Smooth muscle cell of the brain vasculature (primary cell): ENCODE measurements around the gene IRF2BPL.

Experiments
- DNase-seq: peaks from one replicate; pipeline ENCODE4 v3.0.0-alpha.2; 2012; ENCODE audit warnings: low read depth, low spot score

The IRF2BPL gene

DNA sequence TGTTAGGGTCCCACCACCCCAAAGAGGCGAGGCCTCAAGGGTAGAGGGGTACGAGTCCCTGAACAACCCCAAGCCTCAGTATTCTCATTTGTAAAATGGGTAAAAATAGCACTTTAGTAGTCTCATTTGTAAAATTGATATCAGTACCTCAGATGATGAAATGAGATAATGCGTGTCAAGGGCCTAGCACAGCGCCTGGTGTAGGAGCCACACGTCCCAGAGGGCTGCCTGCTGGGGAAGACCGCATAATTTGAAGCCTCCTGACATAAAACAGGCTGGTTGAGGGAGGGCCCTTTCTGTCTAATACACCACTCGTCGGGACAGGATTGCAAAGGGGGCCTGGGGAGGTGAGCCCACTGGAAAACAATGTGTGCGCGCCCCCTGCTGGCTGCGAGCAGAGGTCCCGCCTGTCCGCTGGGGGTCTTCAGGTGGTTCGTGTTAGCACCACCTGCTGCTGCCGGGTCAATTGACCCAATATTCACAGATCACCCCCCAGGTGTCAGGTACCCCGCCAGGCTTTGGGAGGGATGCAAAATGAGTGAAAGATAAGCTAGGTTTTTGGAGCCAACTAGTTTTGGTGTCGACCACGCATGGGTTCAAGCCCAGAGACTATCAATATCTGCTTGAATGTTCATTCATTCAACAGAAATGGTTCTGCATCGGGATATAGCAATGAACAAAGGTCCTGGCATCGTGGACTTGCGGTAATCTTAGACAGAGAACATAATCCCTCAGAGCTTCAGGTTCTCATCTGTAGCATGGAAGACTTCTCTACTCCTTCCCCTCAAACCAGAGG lies 24.7 kb upstream of the IRF2BPL start:
- DNase-seq, result no peak

DNA sequence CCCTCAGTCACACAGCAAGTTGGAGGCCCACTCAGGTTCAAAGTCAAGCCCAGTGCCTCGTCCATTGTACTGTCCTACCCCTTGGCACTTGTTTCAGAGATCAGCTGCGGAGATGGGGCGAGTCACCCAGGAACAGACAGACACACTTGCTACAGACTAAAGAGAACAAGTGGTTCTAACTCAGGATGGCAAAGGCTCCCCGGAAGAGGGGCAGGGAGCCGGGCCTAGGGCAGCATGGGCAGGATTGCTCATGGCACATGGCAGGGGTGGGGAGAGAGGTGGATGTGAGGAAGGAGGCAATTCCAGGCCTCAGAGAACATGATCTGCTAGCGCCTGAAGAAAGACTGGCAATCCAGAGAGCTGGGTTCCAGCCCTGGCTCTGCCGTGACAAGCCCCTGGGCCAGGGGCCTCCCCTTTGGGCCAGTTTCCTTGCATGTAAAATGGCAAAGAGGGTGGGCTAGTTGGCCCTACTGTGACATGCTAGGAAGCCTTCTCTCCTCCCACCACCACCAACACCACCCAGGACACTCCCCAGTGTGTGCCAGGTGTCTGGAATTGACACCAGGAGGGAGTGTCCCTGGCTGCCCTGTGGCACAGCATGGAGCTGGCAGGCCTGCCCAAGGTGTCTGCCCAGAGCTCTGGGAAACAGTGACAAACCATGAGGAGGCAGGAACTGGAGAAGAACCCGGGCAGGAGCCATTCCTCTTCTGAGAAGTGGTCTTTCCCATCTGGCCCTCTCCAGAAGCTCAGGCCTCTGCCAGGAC lies 24.0 kb upstream of the IRF2BPL start:
- DNase-seq, result no peak

DNA sequence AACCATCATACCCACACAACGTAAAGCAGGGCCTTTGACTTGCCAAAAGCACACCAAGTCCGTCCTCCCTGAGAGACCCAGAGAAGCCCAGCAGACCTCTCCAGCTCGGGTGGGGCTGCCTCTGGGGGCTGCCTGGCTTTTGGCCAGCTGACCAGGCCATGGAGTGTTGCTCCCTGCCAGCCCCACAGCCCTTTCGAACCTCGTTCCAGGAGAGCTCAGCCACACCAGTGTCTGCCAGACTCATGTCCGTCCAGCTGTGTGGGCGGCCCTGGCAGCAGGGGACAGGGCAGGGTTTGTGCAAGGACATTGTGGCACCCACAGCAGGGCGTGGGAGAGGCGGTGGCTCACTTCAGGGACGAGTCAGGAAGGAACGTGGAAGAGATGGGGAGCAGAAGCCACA lies 22.6 kb upstream of the IRF2BPL start:
- no peak for DNase-seq

DNA sequence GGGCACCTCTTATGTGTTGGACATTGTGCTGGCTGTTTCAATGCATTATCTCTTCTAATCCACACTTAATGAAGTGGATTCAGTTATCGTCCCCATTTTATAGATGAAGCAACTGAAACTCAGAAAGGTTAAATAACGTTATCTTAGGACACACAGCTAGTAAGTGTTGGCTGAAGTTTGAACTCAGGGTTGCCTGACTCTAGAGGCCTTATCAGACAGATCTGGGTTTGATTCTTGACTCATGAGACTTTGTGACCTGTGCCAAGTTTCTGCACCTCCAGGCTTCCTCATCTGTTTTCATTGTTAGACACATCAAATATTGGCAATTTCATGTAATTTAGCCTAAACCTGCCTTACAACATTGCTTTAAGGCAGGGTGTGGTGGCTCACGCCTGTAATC lies 18.2 kb upstream of the IRF2BPL start:
- DNase-seq, result no peak

DNA sequence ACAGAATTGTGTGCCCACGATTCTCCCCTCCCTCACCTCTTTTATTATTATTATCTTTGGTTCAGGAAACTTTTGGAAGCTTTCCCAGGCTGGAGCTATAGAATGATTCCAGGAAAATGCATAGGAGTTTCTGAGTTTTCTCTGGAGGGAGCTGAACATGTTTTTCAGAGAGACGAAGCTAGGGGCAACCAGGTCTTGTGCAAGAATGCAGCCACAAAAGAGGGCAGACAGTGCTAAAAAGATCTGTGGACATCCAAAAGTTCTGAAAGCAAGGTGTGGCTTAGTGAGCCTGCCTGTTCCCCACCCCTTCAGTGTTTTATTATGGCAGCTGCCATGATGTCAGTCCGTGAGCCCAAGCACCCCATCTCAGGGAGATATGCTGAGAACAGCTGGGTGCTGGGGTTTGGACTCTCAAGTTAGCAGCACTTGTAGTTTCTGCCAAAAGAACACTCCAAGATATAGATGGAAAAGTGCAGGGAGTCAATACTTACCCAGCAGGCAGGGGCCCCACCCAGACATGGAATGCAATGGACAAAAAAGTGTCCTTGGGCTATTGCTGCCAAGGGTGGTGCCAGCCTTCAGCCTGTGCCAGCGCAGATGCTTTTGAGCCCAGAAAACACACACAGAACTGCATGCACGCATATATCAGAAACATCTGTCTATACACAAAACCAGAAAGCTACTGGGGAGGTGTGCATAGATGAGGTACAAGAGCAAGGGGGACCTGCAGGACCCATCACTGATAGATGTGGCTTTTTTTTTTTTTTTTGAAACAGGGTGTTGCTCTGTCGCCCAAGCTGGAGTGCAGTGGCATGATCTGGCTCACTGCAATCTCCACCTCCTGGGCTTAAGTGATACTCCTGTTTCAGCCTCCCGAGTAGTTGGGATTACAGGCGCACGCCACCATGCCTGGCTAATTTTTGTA lies 17.0 kb upstream of the IRF2BPL start:
- DNase-seq, result no peak

DNA sequence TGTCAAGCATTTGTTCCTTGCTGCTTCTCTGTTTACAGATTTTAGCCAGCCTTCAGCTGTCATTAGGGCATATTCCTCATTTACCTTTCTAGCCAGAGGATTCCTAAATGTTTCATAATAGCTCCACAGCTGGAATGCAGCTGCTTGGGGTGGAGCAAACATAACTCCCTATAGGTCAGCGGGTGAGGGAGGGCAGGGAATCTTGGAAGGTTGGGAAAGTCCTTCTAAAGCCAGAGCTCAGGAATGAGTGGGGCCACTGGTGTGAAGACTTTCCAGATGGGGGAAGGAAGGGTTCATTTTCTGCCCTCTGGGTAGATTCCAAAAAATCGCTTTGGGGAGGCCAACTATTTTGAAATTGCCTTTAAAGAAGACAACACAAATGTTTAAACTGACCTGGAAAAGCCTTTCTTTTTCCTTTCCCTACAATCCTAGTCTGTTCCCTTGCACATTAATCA lies 16.3 kb upstream of the IRF2BPL start:
- DNase-seq, result no peak

DNA sequence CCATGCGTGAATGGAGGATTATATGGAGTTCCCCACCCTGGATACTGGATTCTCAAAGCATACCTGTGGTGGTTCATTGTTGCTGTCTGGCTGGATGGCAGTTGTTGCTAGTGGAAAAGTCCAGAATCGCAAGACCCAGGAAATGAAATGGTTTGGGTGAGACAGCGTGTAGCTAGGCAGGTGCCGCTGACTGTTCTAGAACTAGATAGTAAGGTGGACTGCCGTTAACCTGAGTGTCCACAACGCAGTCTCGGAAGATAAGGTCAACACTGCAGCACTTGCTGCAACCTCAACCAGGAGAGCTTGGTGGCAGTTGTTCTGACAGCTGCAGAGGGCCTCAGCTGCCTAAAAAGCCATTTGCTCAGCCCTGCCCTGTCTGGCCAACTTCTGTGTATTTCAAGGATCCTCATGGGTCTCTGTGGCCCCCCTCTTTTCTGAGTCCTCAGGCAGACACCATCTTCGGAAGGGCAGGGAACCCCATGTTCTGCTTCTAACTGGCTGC lies 15.5 kb upstream of the IRF2BPL start:
- no peak for DNase-seq

DNA sequence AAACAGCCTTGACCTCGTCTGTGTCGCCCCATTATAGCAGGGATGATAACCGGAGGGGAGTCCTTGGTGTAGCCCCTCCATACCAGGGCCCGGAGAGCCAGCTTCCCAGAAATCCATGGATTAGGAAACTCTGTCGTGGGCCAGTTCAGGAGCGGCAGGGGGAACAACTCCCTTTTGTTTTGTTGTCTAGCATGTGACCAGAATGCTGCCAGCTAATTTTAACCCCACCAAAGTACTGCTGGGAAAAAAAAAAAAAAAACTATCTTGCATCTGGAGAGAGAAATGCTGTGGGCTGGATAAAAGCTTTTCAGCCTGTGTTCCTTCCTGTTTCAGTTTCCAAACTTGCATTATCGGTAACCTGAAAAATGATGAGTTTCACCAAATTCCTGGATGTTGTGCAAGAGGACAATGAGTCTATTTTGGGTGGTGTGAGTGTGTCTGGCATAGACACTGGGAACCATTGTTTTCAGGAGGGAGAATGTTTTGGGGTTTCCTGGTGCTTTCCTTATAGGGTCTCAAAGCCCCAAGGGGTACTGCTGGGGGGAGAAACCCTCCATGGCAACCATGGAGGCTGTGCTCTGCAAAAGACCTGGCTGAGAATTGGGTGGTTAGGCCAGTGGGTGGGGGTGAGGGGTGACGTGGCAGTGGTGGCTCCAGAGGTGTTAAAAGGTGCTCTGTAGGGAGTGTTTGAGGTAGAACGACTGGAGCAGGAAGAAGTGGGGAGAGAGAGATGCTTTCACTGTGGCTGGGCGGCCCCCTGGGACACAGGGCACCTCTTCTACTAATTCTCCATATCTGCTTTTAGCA lies 14.9 kb upstream of the IRF2BPL start:
- DNase-seq, result no peak

DNA sequence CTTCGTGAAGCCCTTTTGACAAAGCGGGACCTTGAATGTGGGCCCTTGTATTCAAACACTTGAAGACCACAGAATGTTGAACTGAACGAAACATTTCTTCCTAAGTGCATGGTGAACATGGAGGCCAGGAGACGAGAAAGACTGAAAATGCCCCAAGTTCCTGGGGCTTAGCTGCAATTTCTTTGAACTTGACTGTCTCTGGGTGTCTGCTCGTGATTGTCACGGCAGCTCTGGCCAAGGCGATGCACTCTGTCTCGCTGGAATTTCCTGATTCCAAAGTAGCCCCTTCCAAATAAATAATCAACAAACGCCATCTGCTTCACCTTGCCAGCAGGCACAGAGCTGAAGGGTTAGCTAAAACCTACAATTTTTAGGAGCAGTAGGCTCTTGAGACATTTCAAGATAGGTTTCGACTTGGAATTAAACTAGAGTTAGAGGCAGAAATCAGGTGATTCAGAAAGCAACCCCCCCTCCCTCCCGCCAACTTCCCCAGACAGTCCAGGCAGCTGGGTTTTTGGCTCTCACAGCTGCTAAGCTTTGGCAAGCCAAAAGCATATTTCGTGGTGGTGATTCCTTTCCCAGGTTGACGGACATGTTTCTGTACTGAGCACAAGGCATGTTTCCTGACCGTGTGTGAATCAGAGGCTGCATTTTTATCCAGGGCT lies 13.5 kb upstream of the IRF2BPL start:
- DNase-seq, result no peak

DNA sequence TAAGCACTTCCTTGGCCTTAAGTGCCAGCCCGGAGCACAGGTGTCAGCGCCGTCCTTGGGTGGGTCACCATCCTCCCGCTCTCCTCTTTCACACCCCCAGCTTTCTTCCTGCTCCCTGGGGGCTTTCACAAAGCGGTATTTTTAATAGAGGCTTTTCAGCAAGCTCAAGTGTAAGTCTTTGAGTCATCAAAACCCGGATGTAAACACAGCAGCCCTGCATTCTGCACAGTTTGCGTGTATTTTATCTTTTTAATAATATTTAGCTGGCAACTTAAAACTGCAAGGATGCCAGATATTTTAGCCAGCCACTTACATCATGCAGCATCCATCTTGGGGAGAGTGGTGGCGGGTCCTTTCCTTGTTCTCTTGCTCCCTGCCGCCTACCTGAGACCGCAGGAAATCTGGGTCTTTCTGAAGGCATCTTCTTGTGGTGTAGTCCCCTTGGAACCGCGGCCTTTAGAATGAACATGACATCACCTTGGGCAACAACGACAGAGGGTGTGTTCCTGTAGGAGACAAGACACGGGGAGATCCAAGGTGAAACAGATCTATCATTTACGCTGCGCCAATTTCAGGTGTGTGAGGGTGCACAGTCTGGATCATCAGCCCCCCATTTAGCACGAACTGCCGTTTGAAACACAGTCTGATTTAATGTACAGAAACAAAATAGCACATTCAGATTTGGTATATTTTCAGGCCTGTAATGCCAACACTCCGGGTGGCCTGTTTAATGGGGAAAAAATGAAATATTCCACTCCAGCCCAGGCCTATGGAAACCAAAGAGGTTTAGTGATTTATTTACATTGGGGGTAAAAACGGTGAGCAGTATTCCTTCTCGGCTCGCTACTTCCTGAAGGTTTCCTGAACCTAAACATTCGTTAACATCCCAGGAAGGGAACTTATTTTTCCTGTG lies 12.5 kb upstream of the IRF2BPL start:
- no peak for DNase-seq

DNA sequence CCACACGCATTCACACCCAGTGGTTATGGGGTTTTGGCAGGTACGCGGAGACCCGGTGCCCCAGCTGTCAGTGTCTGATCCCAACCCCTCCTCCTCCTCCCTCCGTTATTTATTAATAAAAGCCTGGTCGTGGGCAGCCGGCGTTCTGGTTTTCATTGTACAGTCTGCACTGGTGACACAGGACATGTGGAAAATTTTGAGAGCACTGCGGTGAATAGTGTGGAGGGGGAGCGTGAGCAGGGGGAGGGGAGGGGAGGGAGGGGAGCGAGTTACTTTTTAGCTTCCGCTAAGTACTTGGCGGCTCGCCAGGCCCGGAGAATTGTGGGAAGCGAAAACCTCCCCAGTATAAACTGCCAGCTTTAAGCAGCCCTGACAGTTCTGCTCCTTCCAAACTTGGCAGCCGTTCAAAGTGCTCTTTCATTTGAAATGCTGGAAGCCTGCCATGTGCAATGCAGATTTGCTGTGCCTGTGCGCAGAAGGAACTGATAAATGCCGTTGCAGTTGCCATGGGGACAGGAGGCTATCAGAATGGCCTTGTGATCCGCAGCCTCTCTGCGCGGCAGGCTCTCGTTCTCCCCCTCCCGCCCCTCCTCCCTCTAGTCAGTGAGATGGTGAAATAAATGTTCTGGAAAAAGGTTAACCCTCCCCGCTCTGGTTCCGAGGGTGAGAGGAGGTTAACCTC lies 11.7 kb upstream of the IRF2BPL start:
- DNase-seq, result no peak

DNA sequence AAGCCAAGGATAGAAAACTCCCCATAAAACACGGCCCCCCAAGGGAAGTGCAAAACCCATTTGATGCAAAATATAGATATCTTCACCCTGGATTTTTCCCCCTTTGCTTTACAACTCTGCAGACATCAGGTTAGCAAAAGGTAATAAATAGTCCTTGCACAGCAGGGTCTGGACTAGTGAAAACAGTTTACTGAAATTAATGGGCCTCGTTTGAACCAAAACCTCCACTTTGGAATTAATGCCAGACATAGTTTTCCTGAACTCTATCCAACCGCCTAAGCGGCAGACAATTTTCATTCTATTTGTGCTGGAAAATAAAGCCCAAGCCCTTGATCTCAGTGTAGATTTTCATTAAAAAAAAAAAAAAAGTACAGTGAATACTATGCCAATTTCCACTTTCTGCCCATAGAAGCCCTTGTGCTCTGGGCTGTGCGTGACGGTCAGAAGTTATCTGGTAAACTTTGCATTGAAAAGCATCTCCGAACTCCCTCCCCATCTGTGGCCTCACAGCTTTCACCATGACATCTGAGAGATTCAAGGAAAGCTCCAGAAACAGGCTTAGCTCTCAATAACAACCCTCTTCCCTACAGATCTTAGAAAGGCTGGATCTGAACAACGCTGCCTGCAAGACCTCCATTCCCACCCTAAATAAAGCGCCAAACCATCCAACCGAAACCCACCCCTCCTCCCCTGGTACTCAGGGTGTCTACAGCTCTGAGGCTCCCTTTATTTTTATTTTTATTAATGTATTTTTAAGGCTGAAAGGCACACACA lies 11.0 kb upstream of the IRF2BPL start:
- no peak for DNase-seq

DNA sequence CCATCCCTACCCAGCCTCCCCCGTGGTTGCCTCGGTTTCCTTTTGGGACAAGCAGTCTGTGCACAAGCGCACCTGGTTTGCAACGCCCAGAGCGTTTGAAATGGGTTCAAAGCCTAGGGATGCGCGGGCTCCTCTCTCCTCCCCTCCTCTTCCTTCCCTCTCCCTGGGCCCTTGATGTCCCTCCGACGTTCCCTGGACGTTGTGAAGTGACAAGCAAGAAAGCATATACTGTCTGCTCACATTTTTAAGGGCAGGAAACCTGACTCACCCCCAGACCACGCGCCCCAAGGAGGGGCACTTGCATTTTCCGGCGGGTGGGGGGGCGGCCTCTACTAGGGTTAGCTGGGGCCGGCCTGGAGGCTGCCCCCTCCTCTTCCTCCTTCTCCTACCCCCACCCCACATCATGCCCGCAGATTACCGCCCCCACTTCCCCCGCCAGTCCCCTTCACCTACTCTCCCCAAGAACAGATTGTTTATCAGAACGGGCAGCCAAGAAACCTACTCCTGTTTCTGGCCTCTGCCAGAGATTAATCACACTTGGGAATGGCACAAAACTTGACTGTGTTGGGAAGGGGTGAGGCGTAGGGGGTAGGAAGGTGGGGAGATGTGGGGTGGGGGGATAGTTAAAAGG lies 9.5 kb upstream of the IRF2BPL start:
- DNase-seq, result no peak

DNA sequence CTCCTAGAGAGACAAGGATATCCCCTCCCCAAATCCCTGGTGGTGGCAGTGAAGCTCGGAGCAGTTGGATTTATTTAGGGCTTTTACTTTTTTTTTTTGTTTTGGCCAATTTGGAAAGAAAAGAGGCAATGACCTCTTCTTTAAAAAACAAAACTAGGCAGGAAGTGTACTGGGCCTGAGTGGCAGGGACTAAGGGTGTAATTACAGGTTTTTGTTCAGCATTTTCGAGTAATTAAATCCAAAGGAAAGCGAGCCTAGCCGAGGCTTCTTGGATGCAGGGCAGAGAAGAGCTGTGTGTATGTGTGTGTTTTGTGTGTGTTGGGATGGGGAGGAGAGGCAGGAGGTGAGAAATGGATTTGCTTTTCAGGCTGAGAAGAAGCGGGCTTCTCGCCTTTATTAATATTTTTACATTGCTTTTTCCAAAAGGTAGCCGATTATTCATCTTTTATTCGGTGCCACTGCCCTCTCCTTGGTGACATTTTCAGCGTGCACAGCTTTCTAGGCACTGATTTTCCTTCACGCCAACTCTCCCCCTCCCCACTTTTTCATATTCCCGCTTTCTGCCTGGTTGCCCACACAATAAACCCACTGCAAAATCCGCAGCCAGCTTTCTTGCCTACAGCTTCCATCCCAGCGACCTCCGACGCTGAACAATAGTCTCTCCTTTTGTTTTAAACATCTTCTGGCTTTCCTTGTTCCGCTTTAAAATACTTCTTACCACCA lies 8.9 kb upstream of the IRF2BPL start:
- no peak for DNase-seq

DNA sequence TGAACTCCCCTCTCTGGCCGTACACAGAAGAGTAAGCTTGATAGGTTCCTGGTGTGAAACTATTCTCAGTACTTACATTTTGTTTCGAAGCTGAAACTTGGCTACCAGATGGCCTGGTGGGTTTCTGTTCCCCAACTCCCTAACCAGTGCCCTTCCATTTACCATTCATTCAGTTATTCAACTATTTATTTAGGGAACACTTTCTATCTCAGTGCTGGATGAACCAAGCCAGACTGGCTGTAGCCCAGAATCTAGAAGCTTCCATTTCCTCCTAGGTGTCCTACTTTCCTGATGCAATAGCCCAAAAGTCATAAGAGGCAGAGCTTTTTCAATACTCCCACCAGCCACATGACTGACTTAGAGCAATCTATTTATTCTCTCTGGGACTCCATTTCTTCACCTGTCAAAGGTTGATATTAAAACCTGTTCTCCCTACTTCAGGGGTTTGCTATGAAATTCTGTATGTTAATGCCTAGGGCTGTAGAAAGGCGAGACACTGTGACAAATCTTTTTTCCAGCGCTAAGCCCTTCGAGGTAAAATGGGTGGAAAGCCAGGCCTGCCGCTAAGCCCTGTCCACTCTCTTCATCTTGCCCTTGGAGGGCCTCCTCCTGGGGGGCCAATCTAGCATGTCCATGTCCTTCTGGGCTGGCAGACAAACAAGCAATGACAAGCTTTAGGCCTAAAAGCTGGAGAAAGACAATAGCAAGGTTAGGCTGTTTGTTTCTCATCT lies 8.1 kb upstream of the IRF2BPL start:
- no peak for DNase-seq

DNA sequence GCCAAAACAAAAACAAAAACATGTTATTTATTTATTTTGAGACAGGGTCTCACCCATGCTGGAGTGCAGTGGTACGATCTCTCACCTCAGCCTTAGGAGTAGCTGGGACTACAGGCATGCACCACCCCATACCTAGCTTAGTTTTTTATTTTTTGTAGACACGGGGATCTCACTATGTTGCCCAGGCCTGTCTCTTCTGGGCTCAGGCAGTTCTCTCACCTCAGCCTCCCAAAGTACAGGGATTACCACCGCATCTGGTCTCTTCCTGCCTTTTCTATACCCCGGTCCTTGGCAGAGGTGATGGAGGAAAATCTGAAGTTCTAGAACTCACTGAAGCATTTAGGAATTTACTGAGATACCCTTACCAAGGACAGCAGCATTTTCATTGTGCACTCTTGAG lies 6.8 kb upstream of the IRF2BPL start:
- DNase-seq, result no peak
